Hematopoietic multipotent progenitor cell treated with erythropoietin and hydrocortisone succinate and interleukin-3 and kit ligand, for 6 days (in vitro differentiated cells): ENCODE data around the gene FOXP1.
A peak's percentile ranks its signal among the peaks of the same experiment; 100 is the strongest.

Source experiments
- DNase-seq: peaks from one replicate; pipeline ENCODE4 v3.0.0-alpha.2; 2015

FOXP1 gene

GRCh38 chr3:71087143-71088018, 496.1 kb downstream of the FOXP1 start:
- DNase-seq, result no peak

GRCh38 chr3:71086777-71087142, 496.8 kb downstream of the FOXP1 start:
- no peak for DNase-seq

GRCh38 chr3:71083726-71084131, 499.8 kb downstream of the FOXP1 start:
- DNase-seq, result no peak

GRCh38 chr3:71082833-71083232, 500.7 kb downstream of the FOXP1 start:
- no peak for DNase-seq

- no peak for DNase-seq
Observed at GRCh38 chr3:71080517-71081083, 502.9 kb downstream of the FOXP1 start.

GRCh38 chr3:71078723-71079525, 504.6 kb downstream of the FOXP1 start:
- DNase-seq, result no peak

- DNase-seq, result no peak
Observed at GRCh38 chr3:71078199-71078598, 505.3 kb downstream of the FOXP1 start.

- DNase-seq, result no peak
Observed at GRCh38 chr3:71077070-71077469, 506.5 kb downstream of the FOXP1 start.

- no peak for DNase-seq
Observed at GRCh38 chr3:71076361-71077002, 507.0 kb downstream of the FOXP1 start.

GRCh38 chr3:71075494-71075893, 508.0 kb downstream of the FOXP1 start:
- no peak for DNase-seq

GRCh38 chr3:71074423-71074822, 509.1 kb downstream of the FOXP1 start:
- no peak for DNase-seq

GRCh38 chr3:71072986-71073385, 510.5 kb downstream of the FOXP1 start:
- no peak for DNase-seq

- DNase-seq, result no peak
Observed at GRCh38 chr3:71072287-71072686, 511.2 kb downstream of the FOXP1 start.

- no peak for DNase-seq
Observed at GRCh38 chr3:71070497-71071463, 512.7 kb downstream of the FOXP1 start.

- peak; percentile 88 for DNase-seq
Observed at GRCh38 chr3:71069797-71070196, 513.7 kb downstream of the FOXP1 start.

- DNase-seq, result no peak
Observed at GRCh38 chr3:71067977-71068654, 515.4 kb downstream of the FOXP1 start.

GRCh38 chr3:71066849-71067261, 516.7 kb downstream of the FOXP1 start:
- DNase-seq, result peak; percentile 65

- peak; percentile 58 for DNase-seq
Observed at GRCh38 chr3:71066356-71066755, 517.2 kb downstream of the FOXP1 start.

GRCh38 chr3:71065764-71066013, 517.8 kb downstream of the FOXP1 start:
- DNase-seq, result no peak

- DNase-seq, result peak; percentile 67
Observed at GRCh38 chr3:71064956-71065763, 518.4 kb downstream of the FOXP1 start.
